ENCODE measurements around the gene ITGB6. TPM values are rescaled to one million over a fixed set of nuclear protein-coding genes. Genes with fewer than 3 reads are reported as not detected.
A peak's percentile ranks its signal among the peaks of the same experiment; 100 is the strongest.

Gene ITGB6
- polyA plus RNA-seq, 2 of the 4 experiments (the other 2 are of a cell fraction) = 4.2 to 5.0 TPM

GRCh38 chr2:160144280-160144990 lies 55.6 kb downstream of the ITGB6 start:
- 89% methylated on average over 9 of the region's 9 CpGs for WGBS (ENCODE audit: missing lambda C conversion rate)
- Histone ChIP-seq H3K9me3 (no peaks in the 10 kb centered on the region), H3K27ac (no peak overlapping the region), H3K4me2 (no peak overlapping the region), H3K4me3 (no peak overlapping the region), H3K4me1 (peaks cover 33% of the 10 kb centered on the region)
- no peak for ATAC-seq
- FAIRE-seq = no peak
- ChIA-PET CTCF (no interaction called here), POLR2A (no interaction called here)
- DNase-seq (ENCODE audit: low read depth in 1 of 2, low spot score in 1 of 2) = no peak
- no peak for TF ChIP-seq JUNB (IDR thresholded peaks at IDR 0.05)
- no peak for TF ChIP-seq BHLHE40 (IDR thresholded peaks at IDR 0.05; ENCODE audit: low read depth, low read length)
- no peak for TF ChIP-seq CHD4 (IDR thresholded peaks at IDR 0.05; ENCODE audit: borderline replicate concordance)
- no peak for TF ChIP-seq RCOR1 (IDR thresholded peaks at IDR 0.05; ENCODE audit: low read depth, low read length)
- TF ChIP-seq ZSCAN20 (CRISPR knock-in tag; IDR thresholded peaks at IDR 0.05) = no peak
- no peak for TF ChIP-seq MYC (IDR thresholded peaks at IDR 0.05; ENCODE audit: borderline replicate concordance, low read length)
- TF ChIP-seq ESRRA (IDR thresholded peaks at IDR 0.05; ENCODE audit: borderline replicate concordance, low read length) = no peak
- TF ChIP-seq HEYL (CRISPR knock-in tag; IDR thresholded peaks at IDR 0.05) = no peak
- TF ChIP-seq RARB (CRISPR knock-in tag; IDR thresholded peaks at IDR 0.05) = no peak
- TF ChIP-seq JUN (IDR thresholded peaks at IDR 0.05) = no peak
- TF ChIP-seq, protein P1, sequence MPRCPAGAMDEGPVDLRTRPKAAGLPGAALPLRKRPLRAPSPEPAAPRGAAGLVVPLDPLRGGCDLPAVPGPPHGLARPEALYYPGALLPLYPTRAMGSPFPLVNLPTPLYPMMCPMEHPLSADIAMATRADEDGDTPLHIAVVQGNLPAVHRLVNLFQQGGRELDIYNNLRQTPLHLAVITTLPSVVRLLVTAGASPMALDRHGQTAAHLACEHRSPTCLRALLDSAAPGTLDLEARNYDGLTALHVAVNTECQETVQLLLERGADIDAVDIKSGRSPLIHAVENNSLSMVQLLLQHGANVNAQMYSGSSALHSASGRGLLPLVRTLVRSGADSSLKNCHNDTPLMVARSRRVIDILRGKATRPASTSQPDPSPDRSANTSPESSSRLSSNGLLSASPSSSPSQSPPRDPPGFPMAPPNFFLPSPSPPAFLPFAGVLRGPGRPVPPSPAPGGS (IDR thresholded peaks at IDR 0.05) = no peak
- TF ChIP-seq FOXS1 (CRISPR knock-in tag; IDR thresholded peaks at IDR 0.05) = no peak
- TF ChIP-seq EP300 (IDR thresholded peaks at IDR 0.05) = no peak

- Histone ChIP-seq H3K4me2 (no peak overlapping the region), H3K27ac (no peak overlapping the region), H3K9me3 (no peaks in the 10 kb centered on the region), H3K4me1 (peaks cover 23% of the 10 kb centered on the region), H3K4me3 (no peak overlapping the region)
- DNase-seq (ENCODE audit: low read depth in 1 of 2, low spot score in 1 of 2) (no peak), FAIRE-seq (no peak), ATAC-seq (no peak; a peak in 1 of 6 replicates)
- CTCF ChIA-PET = interaction anchor here (0.6 to 1.0 kb wide), 2 partner anchors 44 to 1007 kb away, joined by 3 to 5 read pairs; no protein-coding TSS in a partner anchor
- TF ChIP-seq KDM1A (IDR thresholded peaks at IDR 0.05; ENCODE audit: low read depth) (no peak), ZNF302 (CRISPR knock-in tag; IDR thresholded peaks at IDR 0.05) (no peak), ZFP36 (IDR thresholded peaks at IDR 0.05; ENCODE audit: borderline replicate concordance, partially characterized antibody) (no peak), HOXA7 (CRISPR knock-in tag; IDR thresholded peaks at IDR 0.05) (no peak), RNF2 (IDR thresholded peaks at IDR 0.05; ENCODE audit: borderline replicate concordance, low read depth) (no peak), FOXS1 (CRISPR knock-in tag; IDR thresholded peaks at IDR 0.05) (no peak), NPAS2 (CRISPR knock-in tag; IDR thresholded peaks at IDR 0.05; ENCODE audit: borderline replicate concordance) (no peak)
- 80% methylated on average over 6 of the region's 6 CpGs for WGBS (ENCODE audit: missing lambda C conversion rate)
- POLR2A ChIA-PET = no interaction called here
Measured at GRCh38 chr2:160142472-160142871, 57.6 kb downstream of the ITGB6 start.

DNA sequence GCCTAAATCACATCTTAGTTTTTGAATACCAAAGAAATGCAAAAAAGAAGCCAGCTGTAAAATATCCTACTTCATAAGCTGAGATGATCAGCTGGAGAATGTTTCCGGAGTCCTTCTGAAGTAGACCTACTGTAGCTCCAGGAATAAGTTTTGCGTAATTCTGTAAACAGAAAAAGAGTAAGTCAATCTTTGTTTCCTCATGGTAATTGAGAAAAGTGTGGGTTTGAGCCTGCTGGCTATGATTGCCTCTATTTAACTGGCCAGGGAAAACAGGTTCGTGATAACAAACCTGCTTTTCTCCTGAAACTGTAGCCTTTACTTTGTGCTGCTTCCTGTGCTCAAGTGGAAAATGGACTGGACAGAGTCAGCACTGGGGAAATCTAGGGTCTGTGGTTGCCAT lies 58.2 kb downstream of the ITGB6 start:
- peak overlapping the region; percentile 33; the same call in 2 of the 3 replicates for H3K4me2 ChIP-seq
- DNase-seq (ENCODE audit: low read depth in 1 of 2, low spot score in 1 of 2) (no peak), ATAC-seq (no peak), FAIRE-seq (no peak)
- CTCF ChIA-PET = interaction anchor here (1.0 to 1.4 kb wide), 2 partner anchors 39 to 1008 kb away, joined by 3 to 5 read pairs; no protein-coding TSS in a partner anchor
- 69% methylated on average over 3 of the region's 3 CpGs for WGBS (ENCODE audit: missing lambda C conversion rate)
- no peak overlapping the region for H3K27ac ChIP-seq
- TF ChIP-seq RARB (CRISPR knock-in tag; IDR thresholded peaks at IDR 0.05) = no peak
- TF ChIP-seq SMC3 (IDR thresholded peaks at IDR 0.05) = no peak
- no peak for TF ChIP-seq CBX2 (IDR thresholded peaks at IDR 0.05; ENCODE audit: borderline replicate concordance, low read depth)
- TF ChIP-seq CEBPB (IDR thresholded peaks at IDR 0.05) = no peak
- no peak for TF ChIP-seq JUNB (IDR thresholded peaks at IDR 0.05)
- no peak for TF ChIP-seq RNF2 (IDR thresholded peaks at IDR 0.05; ENCODE audit: borderline replicate concordance, low read depth)
- TF ChIP-seq CBX8 (IDR thresholded peaks at IDR 0.05) = no peak
- TF ChIP-seq ZNF302 (CRISPR knock-in tag; IDR thresholded peaks at IDR 0.05) = no peak
- H3K9me3 ChIP-seq = no peaks in the 10 kb centered on the region
- peaks cover 23% of the 10 kb centered on the region for H3K4me1 ChIP-seq
- POLR2A ChIA-PET = no interaction called here
- no peak overlapping the region for H3K4me3 ChIP-seq

Measured in A549 (cell line).